Natural killer cell (primary cell): ENCODE measurements around the gene ACTR5. TPM values are rescaled to one million over a fixed set of nuclear protein-coding genes. Genes with fewer than 3 reads are reported as not detected.
A peak's percentile ranks its signal among the peaks of the same experiment; 100 is the strongest.

Experiments
- ATAC-seq, 3 donors: fragments of 150-1000 bp in 2 of 3; fragments of 200-7000 bp in 1 of 3; cut with Tn5 transposase; 1 replicate in 1 of 3; 2 replicates in 2 of 3; pipeline ENCODE4 v1.10.0; 2021; ENCODE audit warnings: mild to moderate bottlenecking in 2 of 3, moderate library complexity in 2 of 3
- DNase-seq, 2 donors: peaks; one replicate each; pipeline versions ENCODE4 v3.0.0 to v3.0.0-alpha.2; 2013 to 2021; ENCODE audit warnings: mixed read lengths in 1 of 2
- H3K27ac ChIP-seq: one replicate; pipeline ENCODE4 v1.5.1; 2013; ENCODE audit warnings: mild to moderate bottlenecking, low read length
- H3K27me3 ChIP-seq: one replicate; pipeline ENCODE4 v1.6.1; 2013; ENCODE audit warnings: low read length; ENCODE audit not compliant: control insufficient read depth, insufficient read depth
- H3K36me3 ChIP-seq: one replicate; pipeline ENCODE4 v1.6.1; 2013; ENCODE audit warnings: low read length; ENCODE audit not compliant: control insufficient read depth, insufficient read depth
- H3K4me1 ChIP-seq: one replicate; pipeline ENCODE4 v1.6.1; 2013; ENCODE audit warnings: low read length; ENCODE audit not compliant: control insufficient read depth, insufficient read depth
- H3K4me3 ChIP-seq: one replicate; pipeline ENCODE4 v1.5.1; 2013; ENCODE audit warnings: low read length
- H3K9me3 ChIP-seq: one replicate; pipeline ENCODE4 v1.6.1; 2013; ENCODE audit warnings: low read length; ENCODE audit not compliant: control insufficient read depth, insufficient read depth
- H3K27ac Mint-ChIP-seq, 2 donors: one replicate each; pipeline ENCODE4 v1.8.0; 2022; ENCODE audit warnings: mild to moderate bottlenecking in 2 of 2, mixed read lengths in 2 of 2, moderate library complexity in 1 of 2
- H3K27me3 Mint-ChIP-seq, 2 donors: one replicate each; pipeline ENCODE4 v1.8.0; 2022; ENCODE audit warnings: low read depth in 2 of 2, mixed read lengths in 2 of 2
- H3K36me3 Mint-ChIP-seq: one replicate; pipeline ENCODE4 v1.8.0; 2022; ENCODE audit warnings: mixed read lengths
- H3K4me1 Mint-ChIP-seq, 2 donors: one replicate each; pipeline ENCODE4 v1.8.0; 2022; ENCODE audit warnings: mixed read lengths in 2 of 2
- H3K4me3 Mint-ChIP-seq: one replicate; pipeline ENCODE4 v1.8.0; 2022; ENCODE audit warnings: mild to moderate bottlenecking, moderate library complexity, mixed read lengths
- H3K9me3 Mint-ChIP-seq, 2 donors: one replicate each; pipeline ENCODE4 v1.8.0; 2022; ENCODE audit warnings: mixed read lengths in 2 of 2
- CTCF ChIP-seq: fragments of 200-600 bp; IDR thresholded peaks from one replicate; pipeline ENCODE4 v1.8.0; 2022; ENCODE audit warnings: antibody characterized with exemption
- WGBS: methylation state at CpG from one replicate; pipeline ENCODE4 v1.1.7; 2013; ENCODE audit warnings: missing lambda C conversion rate; ENCODE audit not compliant: insufficient coverage; 5-methylcytosine and 5-hydroxymethylcytosine counted together
- intact Hi-C: fragments of 100-400 bp; cut with micrococcal nuclease; formaldehyde crosslinking; loops from one replicate; pipeline ENCODE4 v1.14.2; 2022
- total RNA-seq, 4 donors: library from RNA; stranded (reverse); fragments of 120-200 nt in 1 of 4; gene quantifications; one replicate each; pipeline versions ENCODE4 v1.2.3 to v1.2.4, GENCODE V29; 2013 to 2022

Gene ACTR5
- total RNA-seq, 3 donors from 2014 or later (not counting 1 experiment from before 2014, with no cell fraction given), result 14.4 to 17.7 (median 17.6) TPM

GRCh38 chr20:38723848-38724625, 24.2 kb upstream of the ACTR5 start, which contains the start of gene SLC32A1:
TSS of gene SLC32A1 (plus strand) at chr20:38724486. CDS start at chr20:38724725, 239 bp downstream.
- peaks cover 68% of the 10 kb centered on the region for H3K27me3 ChIP-seq
- no peaks in the 10 kb centered on the region for H3K9me3 ChIP-seq
- H3K4me1 Mint-ChIP-seq, result peaks cover 33 to 34% of the 10 kb centered on the region in 2 donors
- H3K9me3 Mint-ChIP-seq, result no peaks in the 10 kb centered on the region
- H3K36me3 Mint-ChIP-seq, result peaks cover under 1% of the 10 kb centered on the region
- peaks cover 75 to 83% of the 10 kb centered on the region in 2 donors for H3K27me3 Mint-ChIP-seq
- H3K36me3 ChIP-seq, result no peaks in the 10 kb centered on the region
- peak within 1 kb of the TSS; percentile 25 for H3K4me3 Mint-ChIP-seq
- ATAC-seq (no peak), DNase-seq (peak in 1 of 2 donors; percentile 22)
- no peak within 1 kb of the TSS for H3K27ac ChIP-seq
- WGBS, result 5% methylated on average over 76 of the region's 76 CpGs
- intact Hi-C loops, result no loop called here
- H3K4me3 ChIP-seq, result no peak within 1 kb of the TSS
- H3K27ac Mint-ChIP-seq, result no peak within 1 kb of the TSS
- TF ChIP-seq CTCF, result no peak
- peaks cover 59% of the 10 kb centered on the region for H3K4me1 ChIP-seq

- peaks cover 39 to 40% of the 10 kb centered on the region in 2 donors for H3K4me1 Mint-ChIP-seq
- TF ChIP-seq CTCF, result no peak
Observed at GRCh38 chr20:38724626-38725147, 23.6 kb upstream of the ACTR5 start.

GRCh38 chr20:38725148-38725901, 22.9 kb upstream of the ACTR5 start:
- intact Hi-C loops, result no loop called here
- Histone ChIP-seq H3K4me1 (peaks cover 72% of the 10 kb centered on the region), H3K36me3 (no peaks in the 10 kb centered on the region), H3K4me3 (no peak overlapping the region), H3K27me3 (peaks cover 81% of the 10 kb centered on the region), H3K27ac (no peak overlapping the region), H3K9me3 (no peaks in the 10 kb centered on the region)
- peaks cover 6% of the 10 kb centered on the region for H3K36me3 Mint-ChIP-seq
- peak overlapping the region; percentile 46 for H3K4me3 Mint-ChIP-seq
- DNase-seq, result peak in 1 of 2 donors; percentile 48
- no peak for TF ChIP-seq CTCF
- peaks cover 86 to 90% of the 10 kb centered on the region in 2 donors for H3K27me3 Mint-ChIP-seq
- WGBS, result 5% methylated on average over 35 of the region's 35 CpGs
- no peak for ATAC-seq
- no peak overlapping the region for H3K27ac Mint-ChIP-seq
- peaks cover 46% of the 10 kb centered on the region in 2 donors for H3K4me1 Mint-ChIP-seq
- no peaks in the 10 kb centered on the region for H3K9me3 Mint-ChIP-seq

More at GRCh38 chr20:38724626-38725147, 23.6 kb upstream of the ACTR5 start:
- Histone ChIP-seq H3K27me3 (peaks cover 74% of the 10 kb centered on the region), H3K4me1 (peaks cover 66% of the 10 kb centered on the region), H3K4me3 (no peak overlapping the region), H3K9me3 (no peaks in the 10 kb centered on the region), H3K36me3 (no peaks in the 10 kb centered on the region), H3K27ac (no peak overlapping the region)
- Mint-ChIP-seq H3K27me3 (peaks cover 81 to 84% of the 10 kb centered on the region in 2 donors), H3K9me3 (no peaks in the 10 kb centered on the region), H3K36me3 (peaks cover 6% of the 10 kb centered on the region), H3K27ac (no peak overlapping the region), H3K4me3 (peak overlapping the region; percentile 25)
- peak in 1 of 2 donors; percentile 8 for DNase-seq
- ATAC-seq, result no peak
- intact Hi-C loops, result no loop called here
- WGBS, result 8% methylated on average over 46 of the region's 46 CpGs
